Measurements from ENCODE around the gene MRPL14. TPM values are rescaled to one million over a fixed set of nuclear protein-coding genes. Genes with fewer than 3 reads are reported as not detected.

MRPL14 gene
- total RNA-seq, 1 donor from 2014 or later = 65.5 TPM

- H3K27ac Mint-ChIP-seq (ENCODE audit: unreplicated experiment) = no peak overlapping the region
- no peak for DNase-seq (ENCODE audit: low read depth, low spot score)
Measured at GRCh38 chr6:44080561-44081521, 46.4 kb downstream of the MRPL14 start.

GRCh38 chr6:44079672-44080071 is 47.6 kb downstream of the MRPL14 start:
- no peaks in the 10 kb centered on the region for H3K36me3 Mint-ChIP-seq (ENCODE audit: low read depth)
- H3K27ac Mint-ChIP-seq (ENCODE audit: unreplicated experiment) = no peak overlapping the region
- peaks cover 10% of the 10 kb centered on the region for H3K27me3 Mint-ChIP-seq (ENCODE audit: low read depth)

More at GRCh38 chr6:44080561-44081521, 46.4 kb downstream of the MRPL14 start:
- Mint-ChIP-seq H3K27me3 (ENCODE audit: low read depth) (peaks cover 10% of the 10 kb centered on the region), H3K4me3 (no peak overlapping the region), H3K9me3 (no peaks in the 10 kb centered on the region), H3K36me3 (ENCODE audit: low read depth) (no peaks in the 10 kb centered on the region), H3K4me1 (peaks cover 15% of the 10 kb centered on the region)
- TF ChIP-seq CTCF (conservative IDR thresholded peaks at IDR 0.05) = no peak

GRCh38 chr6:44078827-44079671 is 48.2 kb downstream of the MRPL14 start:
- Mint-ChIP-seq H3K36me3 (ENCODE audit: low read depth) (no peaks in the 10 kb centered on the region), H3K27me3 (ENCODE audit: low read depth) (peaks cover 14% of the 10 kb centered on the region), H3K4me1 (peaks cover 13% of the 10 kb centered on the region), H3K9me3 (no peaks in the 10 kb centered on the region), H3K4me3 (peak overlapping the region; percentile 65), H3K27ac (ENCODE audit: unreplicated experiment) (no peak overlapping the region)
- TF ChIP-seq CTCF (conservative IDR thresholded peaks at IDR 0.05) = peak; percentile 92
- peak; percentile 87 for DNase-seq (ENCODE audit: low read depth, low spot score)

More at GRCh38 chr6:44079672-44080071, 47.6 kb downstream of the MRPL14 start:
- Mint-ChIP-seq H3K4me1 (peaks cover 9% of the 10 kb centered on the region), H3K4me3 (no peak overlapping the region), H3K9me3 (no peaks in the 10 kb centered on the region)
- DNase-seq (ENCODE audit: low read depth, low spot score) = no peak
- TF ChIP-seq CTCF (conservative IDR thresholded peaks at IDR 0.05) = no peak

GRCh38 chr6:44078219-44078826 is 48.9 kb downstream of the MRPL14 start:
- no peak for TF ChIP-seq CTCF (conservative IDR thresholded peaks at IDR 0.05)
- DNase-seq (ENCODE audit: low read depth, low spot score) = no peak
- H3K27ac Mint-ChIP-seq (ENCODE audit: unreplicated experiment) = no peak overlapping the region
- H3K4me3 Mint-ChIP-seq = no peak overlapping the region
- H3K4me1 Mint-ChIP-seq = peaks cover 17% of the 10 kb centered on the region
- H3K9me3 Mint-ChIP-seq = no peaks in the 10 kb centered on the region
- peaks cover 14% of the 10 kb centered on the region for H3K27me3 Mint-ChIP-seq (ENCODE audit: low read depth)
- H3K36me3 Mint-ChIP-seq (ENCODE audit: low read depth) = no peaks in the 10 kb centered on the region
